ENCODE measurements around the gene DCHS2.

DNA sequence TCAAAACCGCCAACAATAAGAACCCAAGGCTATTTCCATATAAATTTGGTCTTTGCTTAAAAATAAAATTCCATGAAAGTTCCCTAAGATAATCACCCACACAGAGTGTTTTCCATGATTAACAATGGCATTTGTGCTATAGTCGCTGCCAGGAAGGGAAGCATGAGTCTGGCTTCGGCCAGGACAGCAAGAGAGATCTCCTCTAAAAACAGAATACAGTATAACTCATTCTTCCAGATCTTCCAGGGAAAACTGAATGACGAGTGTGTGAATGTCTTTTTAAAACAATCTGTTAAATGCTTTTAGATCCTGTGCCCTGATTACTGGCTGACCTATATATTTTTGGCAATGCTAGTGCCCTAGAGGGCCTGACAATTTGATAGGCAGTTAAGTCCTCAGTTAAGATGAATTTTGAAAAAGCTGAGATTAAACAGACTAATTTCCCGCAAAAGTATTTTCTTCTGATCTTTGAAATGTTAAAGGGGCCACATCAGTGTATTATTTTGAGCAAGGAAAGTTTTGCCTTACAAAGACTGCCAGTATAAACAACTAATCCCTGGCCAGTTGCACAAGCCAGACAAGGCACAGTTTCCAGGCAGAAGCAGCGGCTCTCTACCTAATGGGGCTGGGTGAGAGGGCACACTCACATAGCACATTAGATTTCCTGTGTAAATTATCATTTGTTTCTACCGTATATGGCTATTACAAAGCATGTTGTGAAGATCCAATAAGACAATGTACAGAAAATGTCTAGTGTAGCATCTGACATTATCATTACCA is 127.3 kb downstream of the DCHS2 start:
- TF ChIP-seq TAF1 (IDR thresholded peaks at IDR 0.05; ENCODE audit: borderline replicate concordance, insufficient read depth, low read length) = no peak
- no peak for TF ChIP-seq POLR2AphosphoS5 (IDR thresholded peaks at IDR 0.05; ENCODE audit: low read depth, low read length)
